ENCODE data around the gene TIMP3. TPM values are rescaled to one million over a fixed set of nuclear protein-coding genes. Genes with fewer than 3 reads are reported as not detected.

Gene TIMP3
- total RNA-seq, 4 donors from 2014 or later: 40.1 to 93.3 (median 67.5) TPM

DNA sequence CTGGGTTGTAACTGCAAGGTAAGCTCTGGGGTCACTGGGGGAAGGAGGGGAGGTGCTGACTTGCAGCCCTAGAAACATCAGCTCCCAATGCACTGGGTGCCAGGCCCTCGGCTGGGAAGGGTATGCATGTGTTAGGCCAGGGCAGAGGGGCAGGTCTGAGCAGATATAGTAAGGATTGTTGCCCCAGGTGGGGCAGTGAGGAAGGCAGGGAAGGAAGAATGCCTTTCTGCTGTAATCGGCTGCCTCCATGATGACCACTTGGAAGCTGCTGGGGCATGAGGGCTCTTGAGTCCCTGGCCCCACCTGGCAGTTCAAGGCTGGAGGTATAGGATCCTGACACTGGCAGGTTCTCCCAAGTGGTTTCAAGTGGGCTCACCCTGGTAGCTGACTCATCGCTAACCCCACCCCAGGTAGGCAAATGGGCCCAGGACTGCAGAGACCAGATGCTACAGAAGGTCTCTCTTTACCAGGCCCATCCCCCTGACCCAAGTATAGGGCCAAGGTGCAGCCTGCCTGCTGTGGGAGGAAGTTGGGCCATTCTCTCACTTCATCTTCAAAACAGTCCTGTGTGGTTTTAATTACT lies 56.7 kb downstream of the TIMP3 start:
- Histone ChIP-seq H3K9me3 (no peaks in the 10 kb centered on the region), H3K27me3 (no peaks in the 10 kb centered on the region), H3K36me3 (peaks cover 0 to 28% (median 0%) of the 10 kb centered on the region in 3 donors), H3K27ac (no peak overlapping the region), H3K4me1 (no peaks in the 10 kb centered on the region), H3K4me3 (no peak overlapping the region)
- no peak for TF ChIP-seq POLR2A (IDR thresholded peaks at IDR 0.05)
- TF ChIP-seq, protein P1, sequence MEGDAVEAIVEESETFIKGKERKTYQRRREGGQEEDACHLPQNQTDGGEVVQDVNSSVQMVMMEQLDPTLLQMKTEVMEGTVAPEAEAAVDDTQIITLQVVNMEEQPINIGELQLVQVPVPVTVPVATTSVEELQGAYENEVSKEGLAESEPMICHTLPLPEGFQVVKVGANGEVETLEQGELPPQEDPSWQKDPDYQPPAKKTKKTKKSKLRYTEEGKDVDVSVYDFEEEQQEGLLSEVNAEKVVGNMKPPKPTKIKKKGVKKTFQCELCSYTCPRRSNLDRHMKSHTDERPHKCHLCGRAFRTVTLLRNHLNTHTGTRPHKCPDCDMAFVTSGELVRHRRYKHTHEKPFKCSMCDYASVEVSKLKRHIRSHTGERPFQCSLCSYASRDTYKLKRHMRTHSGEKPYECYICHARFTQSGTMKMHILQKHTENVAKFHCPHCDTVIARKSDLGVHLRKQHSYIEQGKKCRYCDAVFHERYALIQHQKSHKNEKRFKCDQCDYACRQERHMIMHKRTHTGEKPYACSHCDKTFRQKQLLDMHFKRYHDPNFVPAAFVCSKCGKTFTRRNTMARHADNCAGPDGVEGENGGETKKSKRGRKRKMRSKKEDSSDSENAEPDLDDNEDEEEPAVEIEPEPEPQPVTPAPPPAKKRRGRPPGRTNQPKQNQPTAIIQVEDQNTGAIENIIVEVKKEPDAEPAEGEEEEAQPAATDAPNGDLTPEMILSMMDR (IDR thresholded peaks at IDR 0.05): no peak
- DNase-seq: no peak

DNA sequence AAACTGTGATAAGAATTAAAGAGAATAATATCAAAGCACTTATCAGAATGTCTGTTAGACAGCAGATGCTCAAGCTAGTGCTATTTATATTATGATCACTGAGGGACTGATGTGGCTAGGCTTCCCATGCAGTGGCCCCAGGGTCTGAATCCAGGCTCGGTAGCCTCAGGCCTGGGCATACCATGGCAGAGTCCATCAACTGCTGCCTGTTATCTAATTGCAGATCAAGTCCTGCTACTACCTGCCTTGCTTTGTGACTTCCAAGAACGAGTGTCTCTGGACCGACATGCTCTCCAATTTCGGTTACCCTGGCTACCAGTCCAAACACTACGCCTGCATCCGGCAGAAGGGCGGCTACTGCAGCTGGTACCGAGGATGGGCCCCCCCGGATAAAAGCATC lies 57.5 kb downstream of the TIMP3 start:
- Histone ChIP-seq H3K4me3 (no peak overlapping the region), H3K36me3 (peaks cover 0 to 28% (median 0%) of the 10 kb centered on the region in 3 donors), H3K4me1 (no peaks in the 10 kb centered on the region), H3K9me3 (no peaks in the 10 kb centered on the region), H3K27ac (no peak overlapping the region), H3K27me3 (no peaks in the 10 kb centered on the region)
- no peak for TF ChIP-seq POLR2A (IDR thresholded peaks at IDR 0.05)
- TF ChIP-seq, protein P1 (IDR thresholded peaks at IDR 0.05): no peak
- DNase-seq: no peak

DNA sequence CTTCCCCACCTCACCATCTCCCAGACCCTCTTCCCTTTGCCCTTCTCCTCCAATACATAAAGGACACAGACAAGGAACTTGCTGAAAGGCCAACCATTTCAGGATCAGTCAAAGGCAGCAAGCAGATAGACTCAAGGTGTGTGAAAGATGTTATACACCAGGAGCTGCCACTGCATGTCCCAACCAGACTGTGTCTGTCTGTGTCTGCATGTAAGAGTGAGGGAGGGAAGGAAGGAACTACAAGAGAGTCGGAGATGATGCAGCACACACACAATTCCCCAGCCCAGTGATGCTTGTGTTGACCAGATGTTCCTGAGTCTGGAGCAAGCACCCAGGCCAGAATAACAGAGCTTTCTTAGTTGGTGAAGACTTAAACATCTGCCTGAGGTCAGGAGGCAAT lies 58.2 kb downstream of the TIMP3 start:
- Histone ChIP-seq H3K9me3 (no peaks in the 10 kb centered on the region), H3K36me3 (peaks cover 0 to 28% (median 0%) of the 10 kb centered on the region in 3 donors), H3K4me1 (no peaks in the 10 kb centered on the region), H3K4me3 (no peak overlapping the region), H3K27me3 (no peaks in the 10 kb centered on the region), H3K27ac (no peak overlapping the region)
- no peak for DNase-seq
- no peak for TF ChIP-seq POLR2A (IDR thresholded peaks at IDR 0.05)
- TF ChIP-seq, protein P1 (IDR thresholded peaks at IDR 0.05): no peak

DNA sequence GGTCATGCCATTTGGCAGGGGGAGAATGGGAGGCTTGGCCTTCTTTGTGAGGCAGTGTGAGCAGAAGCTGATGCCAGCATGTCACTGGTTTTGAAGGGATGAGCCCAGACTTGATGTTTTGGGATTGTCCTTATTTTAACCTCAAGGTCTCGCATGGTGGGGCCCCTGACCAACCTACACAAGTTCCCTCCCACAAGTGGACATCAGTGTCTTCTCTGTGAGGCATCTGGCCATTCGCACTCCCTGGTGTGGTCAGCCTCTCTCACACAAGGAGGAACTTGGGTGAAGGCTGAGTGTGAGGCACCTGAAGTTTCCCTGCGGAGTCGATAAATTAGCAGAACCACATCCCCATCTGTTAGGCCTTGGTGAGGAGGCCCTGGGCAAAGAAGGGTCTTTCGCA lies 59.8 kb downstream of the TIMP3 start:
- TF ChIP-seq, protein P1 (IDR thresholded peaks at IDR 0.05): no peak
- no peak for TF ChIP-seq POLR2A (IDR thresholded peaks at IDR 0.05)
- H3K27me3 ChIP-seq: no peaks in the 10 kb centered on the region
- no peaks in the 10 kb centered on the region for H3K9me3 ChIP-seq
- DNase-seq: no peak
- H3K4me3 ChIP-seq: no peak overlapping the region
- H3K4me1 ChIP-seq: no peaks in the 10 kb centered on the region
- H3K36me3 ChIP-seq: peaks cover 0 to 28% (median 0%) of the 10 kb centered on the region in 3 donors
- no peak overlapping the region for H3K27ac ChIP-seq

DNA sequence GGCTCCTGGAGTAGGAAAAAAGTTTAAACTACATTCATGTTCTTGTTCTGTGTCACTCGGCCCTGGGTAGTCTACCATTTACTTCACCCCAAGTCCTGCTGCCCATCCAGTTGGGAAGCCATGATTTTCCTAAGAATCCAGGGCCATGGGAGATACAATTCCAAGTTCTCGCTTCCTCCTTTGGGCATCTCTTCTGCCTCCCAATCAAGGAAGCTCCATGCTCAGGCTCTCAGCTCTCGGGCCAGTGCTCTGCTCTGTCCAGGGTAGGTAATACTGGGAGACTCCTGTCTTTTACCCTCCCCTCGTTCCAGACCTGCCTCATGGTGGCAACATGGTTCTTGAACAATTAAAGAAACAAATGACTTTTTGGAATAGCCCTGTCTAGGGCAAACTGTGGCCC lies 60.6 kb downstream of the TIMP3 start:
- H3K36me3 ChIP-seq: peaks cover 0 to 28% (median 0%) of the 10 kb centered on the region in 3 donors

More for the DNA sequence above, 60.6 kb downstream of the TIMP3 start:
- TF ChIP-seq, protein P1 (IDR thresholded peaks at IDR 0.05): no peak
- TF ChIP-seq POLR2A (IDR thresholded peaks at IDR 0.05): no peak
- no peak overlapping the region for H3K27ac ChIP-seq
- no peaks in the 10 kb centered on the region for H3K27me3 ChIP-seq
- no peaks in the 10 kb centered on the region for H3K4me1 ChIP-seq
- DNase-seq: no peak
- no peaks in the 10 kb centered on the region for H3K9me3 ChIP-seq
- no peak overlapping the region for H3K4me3 ChIP-seq

Measured in Peyer's patch (tissue), 4 donors.